ENCODE measurements around the gene ZC3H7B.
"Not testable (repeated sequence)": the region's sequence is repeated elsewhere in the genome, so short reads cannot be mapped to it uniquely, and the experiment has no call there.

ZC3H7B gene

DNA sequence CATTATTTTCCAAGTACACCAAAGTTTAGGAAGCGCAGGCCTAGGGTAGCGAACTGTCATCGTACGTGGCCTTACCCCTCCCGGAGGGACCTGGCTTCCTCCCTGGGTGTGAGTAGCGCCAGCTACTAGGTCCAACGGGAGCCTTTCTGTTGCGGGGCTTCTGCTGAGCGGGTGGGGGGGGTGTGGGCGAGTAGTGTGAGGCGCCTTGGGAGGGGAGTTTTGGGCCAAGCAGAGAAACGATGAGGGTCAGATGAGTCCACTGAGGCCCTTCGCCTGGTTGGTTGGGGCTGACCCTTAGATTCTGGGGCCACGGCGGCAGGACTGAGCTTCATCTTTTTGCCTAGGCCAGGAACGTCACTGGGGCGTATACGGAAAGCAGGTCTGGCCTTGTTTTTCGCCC is 81.3 kb downstream of the ZC3H7B start:
- DNase-seq (ENCODE audit: low spot score), result no peak

GRCh38 chr22:41383085-41383484 is 81.8 kb downstream of the ZC3H7B start:
- DNase-seq (ENCODE audit: low spot score), result no peak

GRCh38 chr22:41384128-41384527 is 82.8 kb downstream of the ZC3H7B start:
- no peak for DNase-seq (ENCODE audit: low spot score)

- no peak for DNase-seq (ENCODE audit: low spot score)
These were observed 86.0 kb downstream of the ZC3H7B start for GRCh38 chr22:41387341-41387740.

GRCh38 chr22:41394012-41394356 is 92.7 kb downstream of the ZC3H7B start:
- DNase-seq (ENCODE audit: low spot score), result no peak

DNA sequence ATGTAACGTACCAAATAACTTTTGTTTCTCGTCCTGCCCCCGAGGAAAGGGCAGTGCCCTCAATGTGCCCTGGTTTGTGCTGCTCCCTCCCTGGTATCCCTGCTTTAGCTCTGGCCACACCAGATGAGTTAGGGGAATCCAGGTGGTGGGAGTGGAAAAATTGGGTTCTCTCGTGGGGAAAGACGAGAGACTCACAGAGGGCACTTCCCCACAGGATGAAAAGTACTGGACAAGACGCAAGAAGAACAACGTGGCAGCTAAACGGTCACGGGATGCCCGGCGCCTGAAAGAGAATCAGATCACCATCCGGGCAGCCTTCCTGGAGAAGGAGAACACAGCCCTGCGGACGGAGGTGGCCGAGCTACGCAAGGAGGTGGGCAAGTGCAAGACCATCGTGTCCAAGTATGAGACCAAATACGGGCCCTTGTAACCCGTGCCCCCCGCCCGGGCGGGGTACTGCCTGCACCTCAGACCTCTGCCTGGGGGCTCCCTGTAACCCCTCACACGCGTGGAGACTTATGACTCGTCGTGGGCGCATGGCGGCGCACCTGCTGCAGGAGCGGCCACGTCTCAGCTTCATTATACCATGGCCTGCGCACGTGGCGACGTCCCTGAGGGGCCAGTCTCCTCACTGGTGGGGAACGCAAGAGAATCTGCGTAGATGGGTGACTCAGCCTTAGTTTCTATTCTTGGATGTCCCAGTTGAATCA is 94.4 kb downstream of the ZC3H7B start:
- DNase-seq (ENCODE audit: low spot score), result no peak

DNA sequence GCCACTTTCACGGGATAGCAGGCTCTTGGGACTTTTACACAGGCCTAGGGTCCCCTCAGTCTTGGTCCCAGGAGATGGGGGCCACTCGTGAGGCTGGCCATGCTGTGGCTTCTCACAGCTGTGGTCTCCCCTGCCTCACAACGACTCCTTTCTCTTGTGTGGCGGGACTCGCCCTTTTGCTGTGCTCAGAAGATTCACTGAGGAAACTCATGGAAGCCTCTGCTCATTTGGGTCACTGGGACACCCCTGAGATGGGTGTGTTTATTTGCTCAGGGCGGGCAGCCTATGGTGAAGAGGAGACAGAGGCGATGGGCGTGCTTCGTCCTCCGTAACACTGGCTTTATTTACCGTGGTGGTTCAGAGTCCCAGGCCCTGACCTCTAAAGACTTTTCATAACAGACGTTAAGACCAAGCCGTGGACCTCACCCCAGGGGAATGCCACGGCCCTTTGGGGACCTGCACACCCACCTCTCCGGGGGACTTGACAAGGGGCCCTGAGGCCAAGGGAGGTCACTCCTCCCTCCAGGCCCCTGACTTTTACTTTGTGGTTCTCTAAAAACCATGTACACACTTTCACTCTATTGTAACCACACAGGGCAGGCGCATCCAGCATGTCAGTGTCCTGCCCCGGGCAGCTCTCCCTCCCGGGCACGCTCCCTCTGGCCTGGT is 96.0 kb downstream of the ZC3H7B start:
- no peak for DNase-seq (ENCODE audit: low spot score)

DNA sequence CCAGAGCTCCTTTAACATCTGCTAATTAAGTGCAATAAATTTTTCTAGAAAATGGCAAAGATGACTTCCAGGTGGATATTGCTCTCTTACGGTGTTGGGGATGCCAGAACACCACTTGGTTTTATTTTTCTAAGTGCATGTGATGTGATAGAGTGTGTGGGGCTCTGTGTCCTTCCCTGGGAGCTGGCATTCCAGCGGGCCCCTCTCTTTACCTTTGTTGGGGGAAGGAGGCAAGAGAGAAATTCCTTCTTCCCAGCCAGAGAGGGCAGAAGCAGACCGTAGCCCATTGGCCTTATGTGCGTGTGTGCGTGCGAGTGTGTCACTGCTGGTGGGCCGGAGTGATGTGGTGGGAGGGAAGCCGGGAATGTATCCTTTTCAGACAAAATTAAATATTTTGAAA is 97.6 kb downstream of the ZC3H7B start:
- no peak for DNase-seq (ENCODE audit: low spot score)

DNA sequence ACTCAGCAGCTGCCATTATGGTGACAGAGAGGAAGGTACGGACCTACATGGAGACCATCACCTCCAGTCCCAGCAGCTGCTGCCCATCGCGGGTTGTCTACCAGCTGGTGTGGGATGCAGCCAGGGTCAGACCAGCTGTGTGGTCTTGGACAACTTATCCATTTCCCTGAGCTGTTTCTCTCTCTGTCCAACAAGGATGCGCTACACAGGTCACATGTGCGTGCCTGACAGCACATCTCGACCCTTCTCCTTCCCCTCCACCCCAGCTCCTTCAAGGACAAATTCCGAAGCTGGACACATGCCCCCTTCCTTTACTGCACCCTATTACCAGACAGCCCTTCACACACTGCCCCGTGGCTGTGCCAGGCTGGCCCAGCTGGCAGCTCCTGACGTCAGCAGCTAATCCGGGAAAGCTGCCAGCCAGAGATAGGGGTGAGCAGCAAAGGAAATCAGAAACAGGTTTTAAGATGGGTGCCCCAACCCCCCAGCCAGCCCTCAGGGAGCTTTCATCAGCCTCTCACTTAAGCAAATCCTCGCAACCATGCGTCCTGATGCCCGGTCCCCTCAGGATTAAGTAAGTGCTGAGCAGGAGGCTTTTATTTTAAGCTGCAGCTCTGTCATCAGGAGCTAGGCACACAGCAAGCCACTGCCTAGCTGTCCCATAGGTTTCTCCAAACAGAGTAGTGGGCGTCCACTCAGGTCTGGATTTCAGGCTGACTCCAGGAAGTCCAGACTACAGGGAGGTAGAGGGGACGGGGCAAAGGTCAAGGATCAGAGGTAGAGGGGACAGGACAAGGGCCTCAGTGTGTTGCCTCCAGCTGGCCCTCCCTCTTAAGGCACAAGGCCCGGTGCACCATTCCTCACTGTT is 100.7 kb downstream of the ZC3H7B start:
- no peak for DNase-seq (ENCODE audit: low spot score)

GRCh38 chr22:41402851-41403250 is 101.5 kb downstream of the ZC3H7B start:
- DNase-seq (ENCODE audit: low spot score), result not testable (repeated sequence)

- peak; percentile 94 for DNase-seq (ENCODE audit: low spot score)
These were observed 102.4 kb downstream of the ZC3H7B start for GRCh38 chr22:41403532-41404318.

- DNase-seq (ENCODE audit: low spot score), result no peak
These were observed 104.3 kb downstream of the ZC3H7B start for GRCh38 chr22:41405588-41405987.

DNA sequence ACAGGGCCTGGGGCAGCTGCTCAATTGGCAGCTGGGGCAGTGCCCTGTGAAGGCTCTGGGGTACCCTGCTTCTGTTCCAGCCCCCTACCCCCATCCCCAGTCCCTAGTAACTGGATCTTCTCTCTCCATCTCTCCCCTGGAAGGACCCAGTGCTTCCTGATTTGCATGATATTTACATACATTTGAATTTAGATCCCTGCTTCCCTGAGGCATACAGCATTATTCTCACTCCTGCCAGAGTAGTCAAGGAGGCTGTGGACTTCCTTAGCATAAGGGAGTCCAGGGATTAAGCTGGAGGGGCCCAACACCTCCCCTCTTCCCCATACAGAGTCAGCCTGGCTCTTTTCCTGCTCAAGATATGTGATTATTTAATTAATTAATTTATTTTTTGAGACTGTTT is 105.1 kb downstream of the ZC3H7B start:
- DNase-seq (ENCODE audit: low spot score), result no peak

DNA sequence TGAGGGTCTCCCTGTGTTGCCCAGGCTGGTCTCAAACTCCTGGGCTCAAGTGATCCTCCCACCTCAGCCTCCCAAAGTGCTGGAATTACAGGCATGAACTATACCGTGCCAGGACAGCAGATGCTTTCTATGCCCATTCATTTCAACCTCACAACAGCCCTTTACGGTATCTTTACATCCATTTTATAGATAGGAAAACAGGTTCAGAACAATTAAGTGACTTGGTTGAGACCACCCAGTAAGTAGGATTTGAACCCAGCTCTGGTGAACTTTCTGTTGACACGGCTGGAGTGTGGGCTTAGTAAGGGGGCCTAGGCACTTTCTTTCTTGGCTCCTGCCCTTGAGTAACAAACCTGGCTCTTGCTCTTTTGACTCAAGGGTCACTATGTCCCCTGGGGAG is 106.1 kb downstream of the ZC3H7B start:
- no peak for DNase-seq (ENCODE audit: low spot score)

GRCh38 chr22:41408665-41409064 is 107.3 kb downstream of the ZC3H7B start:
- no peak for DNase-seq (ENCODE audit: low spot score)

Data from activated CD4-positive, alpha-beta T cell treated with anti-CD3 and anti-CD28 coated beads, Interleukin-2, Interleukin-4, amounts not matched to agents 100 ng/mL and 50 ng/mL, durations not matched to agents 16 hours and 8 hours (primary cell).